Suprapubic skin (tissue), 3 donors: ENCODE measurements around the gene BMPR1B.

ENCODE experiments used
- EP300 ChIP-seq: sonication (generic); formaldehyde crosslinking; IDR thresholded peaks from one replicate; pipeline ENCODE4 v1.6.1; 2017; ENCODE audit warnings: antibody characterized with exemption
- POLR2A ChIP-seq, 2 donors: fragments of 450-650 bp; IDR thresholded peaks; one replicate each; pipeline ENCODE4 v1.6.1; 2017; ENCODE audit warnings: antibody characterized with exemption in 2 of 2, mild to moderate bottlenecking in 2 of 2, moderate library complexity in 2 of 2
- TF ChIP-seq, protein P1 (sequence below), 2 donors: fragments of 200-600 bp in 1 of 2; fragments of 450-650 bp in 1 of 2; sonication (generic) in 1 of 2; IDR thresholded peaks; one replicate each; pipeline ENCODE4 v1.5.1; 2016 to 2019; ENCODE audit warnings: antibody characterized with exemption in 2 of 2, mild to moderate bottlenecking in 1 of 2, moderate library complexity in 1 of 2

DNA sequence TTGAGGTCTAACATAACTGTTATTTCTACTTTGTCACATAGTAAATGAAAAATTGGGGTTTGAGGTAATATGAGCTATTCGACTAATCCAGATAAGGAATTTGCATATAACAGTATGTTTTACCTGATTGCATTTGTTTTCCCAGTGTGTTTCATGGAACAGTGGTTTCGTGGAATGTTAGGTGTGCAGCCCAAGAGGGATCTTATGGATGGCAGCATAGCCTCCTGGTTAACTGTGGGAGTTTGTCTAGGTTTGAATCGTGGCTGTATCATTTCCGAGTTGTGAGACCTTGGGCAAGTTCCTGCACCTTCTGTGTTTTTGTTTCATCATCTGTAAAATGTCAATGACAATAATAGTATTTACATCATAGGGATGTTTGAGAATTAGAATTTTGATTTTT, 7.9 kb downstream of the BMPR1B start:
- TF ChIP-seq, protein P1, sequence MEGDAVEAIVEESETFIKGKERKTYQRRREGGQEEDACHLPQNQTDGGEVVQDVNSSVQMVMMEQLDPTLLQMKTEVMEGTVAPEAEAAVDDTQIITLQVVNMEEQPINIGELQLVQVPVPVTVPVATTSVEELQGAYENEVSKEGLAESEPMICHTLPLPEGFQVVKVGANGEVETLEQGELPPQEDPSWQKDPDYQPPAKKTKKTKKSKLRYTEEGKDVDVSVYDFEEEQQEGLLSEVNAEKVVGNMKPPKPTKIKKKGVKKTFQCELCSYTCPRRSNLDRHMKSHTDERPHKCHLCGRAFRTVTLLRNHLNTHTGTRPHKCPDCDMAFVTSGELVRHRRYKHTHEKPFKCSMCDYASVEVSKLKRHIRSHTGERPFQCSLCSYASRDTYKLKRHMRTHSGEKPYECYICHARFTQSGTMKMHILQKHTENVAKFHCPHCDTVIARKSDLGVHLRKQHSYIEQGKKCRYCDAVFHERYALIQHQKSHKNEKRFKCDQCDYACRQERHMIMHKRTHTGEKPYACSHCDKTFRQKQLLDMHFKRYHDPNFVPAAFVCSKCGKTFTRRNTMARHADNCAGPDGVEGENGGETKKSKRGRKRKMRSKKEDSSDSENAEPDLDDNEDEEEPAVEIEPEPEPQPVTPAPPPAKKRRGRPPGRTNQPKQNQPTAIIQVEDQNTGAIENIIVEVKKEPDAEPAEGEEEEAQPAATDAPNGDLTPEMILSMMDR (IDR thresholded peaks at IDR 0.05): no peak
- TF ChIP-seq EP300: no peak
- no peak for TF ChIP-seq POLR2A (IDR thresholded peaks at IDR 0.05)
